Measurements from ENCODE around the gene CDH24.
A peak's percentile ranks its signal among the peaks of the same experiment; 100 is the strongest.

DNA sequence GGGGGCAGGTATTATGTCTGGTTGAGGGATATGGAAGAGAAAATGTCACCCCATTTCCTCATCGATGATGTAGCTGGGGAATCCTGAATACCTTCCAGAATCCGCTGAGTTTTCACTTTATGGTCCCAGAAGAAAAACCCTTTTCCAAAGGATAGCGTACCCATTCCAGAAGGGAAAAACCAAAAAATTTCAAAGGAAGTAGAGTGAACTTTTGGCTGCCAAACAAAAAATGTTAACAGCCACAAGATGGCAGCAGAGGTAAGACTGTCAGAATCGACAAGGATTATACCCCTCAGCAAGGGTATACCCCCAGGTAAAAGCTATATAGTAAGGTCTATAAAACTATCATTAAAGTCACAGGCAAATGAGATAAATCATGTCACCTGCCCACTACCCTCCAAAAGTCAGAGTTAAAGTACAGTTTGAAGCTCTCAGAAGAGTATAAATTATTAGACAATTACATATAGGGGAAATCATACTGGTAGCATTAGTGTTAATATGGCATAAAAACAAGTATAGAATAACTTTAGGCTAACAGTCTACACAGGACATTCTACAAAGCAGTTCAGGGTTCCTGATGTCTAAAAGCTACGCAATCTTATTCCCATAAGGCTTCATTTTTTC is 19.6 kb upstream of the CDH24 start:
- TF ChIP-seq, protein P1, sequence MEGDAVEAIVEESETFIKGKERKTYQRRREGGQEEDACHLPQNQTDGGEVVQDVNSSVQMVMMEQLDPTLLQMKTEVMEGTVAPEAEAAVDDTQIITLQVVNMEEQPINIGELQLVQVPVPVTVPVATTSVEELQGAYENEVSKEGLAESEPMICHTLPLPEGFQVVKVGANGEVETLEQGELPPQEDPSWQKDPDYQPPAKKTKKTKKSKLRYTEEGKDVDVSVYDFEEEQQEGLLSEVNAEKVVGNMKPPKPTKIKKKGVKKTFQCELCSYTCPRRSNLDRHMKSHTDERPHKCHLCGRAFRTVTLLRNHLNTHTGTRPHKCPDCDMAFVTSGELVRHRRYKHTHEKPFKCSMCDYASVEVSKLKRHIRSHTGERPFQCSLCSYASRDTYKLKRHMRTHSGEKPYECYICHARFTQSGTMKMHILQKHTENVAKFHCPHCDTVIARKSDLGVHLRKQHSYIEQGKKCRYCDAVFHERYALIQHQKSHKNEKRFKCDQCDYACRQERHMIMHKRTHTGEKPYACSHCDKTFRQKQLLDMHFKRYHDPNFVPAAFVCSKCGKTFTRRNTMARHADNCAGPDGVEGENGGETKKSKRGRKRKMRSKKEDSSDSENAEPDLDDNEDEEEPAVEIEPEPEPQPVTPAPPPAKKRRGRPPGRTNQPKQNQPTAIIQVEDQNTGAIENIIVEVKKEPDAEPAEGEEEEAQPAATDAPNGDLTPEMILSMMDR (IDR thresholded peaks at IDR 0.05; ENCODE audit: low read length) = peak; percentile 42
- no peak for TF ChIP-seq EZH2phosphoT487 (IDR thresholded peaks at IDR 0.05; ENCODE audit: low read length)
